NB4 (cell line): Measurements from ENCODE around the gene MRPL49.
A peak's percentile ranks its signal among the peaks of the same experiment; 100 is the strongest.

Experiments
- DNase-seq: peaks from one replicate; pipeline ENCODE4 v3.0.0; 2010; ENCODE audit warnings: low read depth
- H3K4me3 ChIP-seq: one replicate; pipeline ENCODE4 v1.5.1; 2011; ENCODE audit warnings: mild to moderate bottlenecking, low read depth, low read length, moderate library complexity
- MYC ChIP-seq: IDR thresholded peaks from 2 replicates; pipeline ENCODE4 v1.6.1; 2011; ENCODE audit warnings: low read depth, low read length
- POLR2A ChIP-seq: IDR thresholded peaks from 2 replicates; pipeline ENCODE4 v1.6.1; 2011; ENCODE audit warnings: mild to moderate bottlenecking; ENCODE audit not compliant: insufficient read length; ENCODE audit errors: extremely low read depth
- TF ChIP-seq, protein P1 (sequence below): IDR thresholded peaks from 2 replicates; pipeline ENCODE4 v1.6.1; 2011; ENCODE audit warnings: low read depth, low read length
- TF ChIP-seq, protein P2 (sequence below): IDR thresholded peaks from one replicate; pipeline ENCODE4 v1.5.1; 2012; ENCODE audit warnings: low read depth, low read length

MRPL49 gene

DNA sequence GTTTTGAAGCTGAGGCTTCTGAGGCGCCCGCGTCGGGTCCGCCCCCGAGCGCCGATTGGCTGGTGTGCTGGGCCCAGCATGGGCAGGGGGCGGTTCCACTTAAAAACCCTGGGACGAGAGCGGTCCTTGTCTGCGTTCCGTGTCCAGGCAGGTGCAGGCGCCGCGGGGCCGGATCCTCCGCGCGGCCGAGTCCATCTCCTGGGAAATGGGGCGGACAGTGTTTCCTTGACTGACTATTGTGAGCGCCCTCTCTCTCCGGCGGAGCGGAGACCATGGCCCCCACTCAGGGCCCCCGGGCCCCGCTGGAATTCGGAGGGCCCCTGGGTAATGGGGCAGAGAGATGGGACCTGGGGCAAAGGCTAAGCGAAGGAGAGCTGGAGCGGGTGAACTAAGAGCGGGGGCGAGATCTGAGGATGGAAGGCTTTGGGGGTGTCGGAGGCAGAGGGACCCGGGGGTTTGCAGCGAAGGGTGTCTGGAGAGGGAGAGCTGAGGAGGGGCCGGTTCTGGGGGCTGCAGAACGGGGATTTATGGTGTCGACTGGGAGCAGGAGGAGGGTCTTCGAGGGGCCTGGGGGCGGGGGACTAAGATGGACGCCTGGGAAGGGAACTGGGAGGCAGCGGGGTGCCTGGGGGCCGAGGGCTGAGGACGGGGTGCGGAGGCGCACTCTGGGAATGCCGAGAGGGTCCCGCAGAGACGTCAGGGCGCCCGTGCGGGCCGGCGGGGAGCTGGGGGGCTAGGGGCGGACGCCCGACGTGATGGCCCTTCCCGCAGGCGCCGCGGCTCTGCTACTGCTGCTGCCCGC lies 10.2 kb upstream of the MRPL49 start, which contains the start of gene TM7SF2:
TSS of gene TM7SF2 (plus strand) at position 129 of the 802 bp plus-strand sequence. CDS start at position 273, 144 bp downstream.
- H3K4me3 ChIP-seq, result peak within 1 kb of the TSS; percentile 59
- peak; percentile 97 for DNase-seq
- TF ChIP-seq, protein P1, sequence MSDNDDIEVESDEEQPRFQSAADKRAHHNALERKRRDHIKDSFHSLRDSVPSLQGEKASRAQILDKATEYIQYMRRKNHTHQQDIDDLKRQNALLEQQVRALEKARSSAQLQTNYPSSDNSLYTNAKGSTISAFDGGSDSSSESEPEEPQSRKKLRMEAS, result no peak
- TF ChIP-seq MYC (no peak), POLR2A (peak; percentile 91)
- TF ChIP-seq, protein P2, sequence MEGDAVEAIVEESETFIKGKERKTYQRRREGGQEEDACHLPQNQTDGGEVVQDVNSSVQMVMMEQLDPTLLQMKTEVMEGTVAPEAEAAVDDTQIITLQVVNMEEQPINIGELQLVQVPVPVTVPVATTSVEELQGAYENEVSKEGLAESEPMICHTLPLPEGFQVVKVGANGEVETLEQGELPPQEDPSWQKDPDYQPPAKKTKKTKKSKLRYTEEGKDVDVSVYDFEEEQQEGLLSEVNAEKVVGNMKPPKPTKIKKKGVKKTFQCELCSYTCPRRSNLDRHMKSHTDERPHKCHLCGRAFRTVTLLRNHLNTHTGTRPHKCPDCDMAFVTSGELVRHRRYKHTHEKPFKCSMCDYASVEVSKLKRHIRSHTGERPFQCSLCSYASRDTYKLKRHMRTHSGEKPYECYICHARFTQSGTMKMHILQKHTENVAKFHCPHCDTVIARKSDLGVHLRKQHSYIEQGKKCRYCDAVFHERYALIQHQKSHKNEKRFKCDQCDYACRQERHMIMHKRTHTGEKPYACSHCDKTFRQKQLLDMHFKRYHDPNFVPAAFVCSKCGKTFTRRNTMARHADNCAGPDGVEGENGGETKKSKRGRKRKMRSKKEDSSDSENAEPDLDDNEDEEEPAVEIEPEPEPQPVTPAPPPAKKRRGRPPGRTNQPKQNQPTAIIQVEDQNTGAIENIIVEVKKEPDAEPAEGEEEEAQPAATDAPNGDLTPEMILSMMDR, result no peak

DNA sequence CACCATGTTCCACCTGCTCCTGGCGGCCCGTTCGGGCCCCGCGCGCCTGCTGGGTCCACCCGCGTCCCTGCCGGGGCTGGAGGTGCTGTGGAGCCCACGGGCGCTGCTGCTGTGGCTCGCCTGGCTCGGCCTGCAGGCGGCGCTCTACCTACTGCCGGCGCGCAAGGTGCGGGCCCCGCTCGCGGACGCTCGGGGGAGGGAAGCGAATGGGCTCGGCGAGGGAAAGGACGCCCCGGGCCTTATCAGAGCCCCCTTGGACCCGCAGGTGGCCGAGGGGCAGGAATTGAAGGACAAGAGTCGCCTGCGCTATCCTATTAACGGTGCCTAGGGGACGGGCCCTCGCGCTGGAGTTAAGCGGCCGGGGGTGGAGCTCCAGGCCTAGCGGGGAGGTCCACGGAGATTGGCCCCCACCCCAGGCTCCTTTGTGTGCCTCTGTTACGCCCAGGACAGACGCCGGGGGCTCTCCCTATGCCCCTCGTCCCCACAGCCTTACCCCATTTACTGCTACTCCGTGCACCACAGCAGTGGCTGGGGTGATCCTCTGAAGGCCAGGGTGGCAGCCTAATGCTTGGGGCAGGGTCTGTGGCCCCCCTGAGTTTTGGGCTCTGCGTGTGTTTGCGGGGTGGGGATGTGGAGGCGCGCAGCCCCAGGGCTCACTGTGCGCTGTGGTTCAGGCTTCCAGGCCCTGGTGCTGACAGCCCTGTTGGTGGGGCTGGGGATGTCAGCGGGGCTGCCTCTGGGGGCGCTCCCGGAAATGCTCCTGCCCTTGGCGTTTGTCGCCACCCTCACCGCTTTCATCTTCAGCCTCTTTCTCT lies 9.4 kb upstream of the MRPL49 start:
- H3K4me3 ChIP-seq, result peak overlapping the region; percentile 59
- peak; percentile 74 for DNase-seq
- TF ChIP-seq, protein P2, result peak; percentile 79
- TF ChIP-seq POLR2A (no peak), MYC (peak; percentile 45; the same call in 1 of the 2 replicates)
- TF ChIP-seq, protein P1, result peak; percentile 26

DNA sequence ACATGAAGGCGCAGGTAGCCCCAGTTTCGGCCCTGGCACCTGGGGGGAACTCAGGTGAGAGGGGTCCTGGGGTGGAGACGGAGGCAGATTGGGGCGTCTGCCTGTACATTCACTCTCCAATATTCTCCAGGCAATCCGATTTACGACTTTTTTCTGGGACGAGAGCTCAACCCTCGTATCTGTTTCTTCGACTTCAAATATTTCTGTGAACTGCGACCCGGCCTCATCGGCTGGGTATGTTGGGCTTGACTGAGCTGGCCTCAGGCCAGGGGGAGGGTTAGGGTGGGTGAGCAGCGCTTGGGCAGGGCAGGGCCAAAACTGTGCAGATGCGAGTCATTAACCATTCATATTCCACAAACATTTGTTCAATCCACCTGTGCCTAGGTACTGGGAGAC lies 8.8 kb upstream of the MRPL49 start:
- no peak overlapping the region for H3K4me3 ChIP-seq
- TF ChIP-seq, protein P1, result no peak
- TF ChIP-seq MYC (no peak), POLR2A (no peak)
- TF ChIP-seq, protein P2, result no peak

DNA sequence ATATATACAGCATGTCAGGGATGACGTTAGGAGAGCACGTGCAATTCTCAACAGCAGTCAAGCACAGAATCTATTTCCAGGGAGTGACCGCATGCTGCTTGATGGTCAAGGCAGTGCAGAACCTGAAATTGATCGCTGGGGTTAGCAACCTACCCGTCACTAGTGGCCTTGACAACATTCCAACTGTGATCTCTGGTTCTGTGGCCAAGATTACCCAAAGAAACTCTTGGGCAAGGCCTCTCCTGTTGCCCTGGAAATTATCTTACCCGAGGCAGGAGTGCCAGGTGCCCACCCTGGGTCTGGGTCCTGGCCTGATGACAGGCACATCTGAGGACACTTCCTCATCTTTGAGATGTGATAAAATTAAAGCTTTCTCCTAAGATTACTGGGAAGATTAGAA lies 8.3 kb upstream of the MRPL49 start:
- H3K4me3 ChIP-seq, result no peak overlapping the region
- peak; percentile 7 for DNase-seq
- TF ChIP-seq, protein P2, result no peak
- TF ChIP-seq, protein P1, result no peak
- no peak for TF ChIP-seq POLR2A
- no peak for TF ChIP-seq MYC

More for the DNA sequence above, 8.8 kb upstream of the MRPL49 start:
- DNase-seq, result no peak

DNA sequence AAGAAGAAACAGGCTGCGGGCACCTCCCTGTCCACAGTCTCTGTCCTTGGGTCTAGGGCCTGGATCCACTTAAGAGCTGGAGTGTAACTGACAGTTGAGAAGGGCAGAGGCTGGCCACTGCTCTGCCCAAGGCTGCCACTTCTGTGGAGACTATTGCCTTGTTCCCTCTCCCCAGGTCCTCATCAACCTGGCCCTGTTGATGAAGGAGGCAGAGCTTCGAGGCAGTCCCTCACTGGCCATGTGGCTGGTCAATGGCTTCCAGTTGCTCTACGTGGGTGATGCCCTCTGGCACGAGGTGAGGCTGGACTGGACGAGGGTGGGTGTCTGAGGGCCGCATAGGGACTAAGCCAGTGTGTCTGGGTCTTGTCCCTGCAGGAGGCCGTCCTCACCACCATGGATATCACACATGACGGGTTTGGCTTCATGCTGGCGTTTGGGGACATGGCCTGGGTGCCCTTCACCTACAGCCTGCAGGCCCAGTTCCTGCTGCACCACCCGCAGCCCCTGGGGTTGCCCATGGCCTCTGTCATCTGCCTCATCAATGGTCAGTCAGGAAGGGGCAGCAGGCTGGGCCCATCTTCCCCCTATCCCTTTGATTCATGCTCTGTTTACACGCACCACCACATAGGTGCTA lies 7.5 kb upstream of the MRPL49 start:
- DNase-seq, result peak; percentile 11
- no peak overlapping the region for H3K4me3 ChIP-seq
- peak; percentile 3 for TF ChIP-seq POLR2A
- TF ChIP-seq, protein P1, result no peak
